ENCODE data around the gene RASIP1. TPM values are rescaled to one million over a fixed set of nuclear protein-coding genes. Genes with fewer than 3 reads are reported as not detected.

Gene RASIP1
- total RNA-seq, 2 donors from 2014 or later = 3.4 to 5.2 TPM

DNA sequence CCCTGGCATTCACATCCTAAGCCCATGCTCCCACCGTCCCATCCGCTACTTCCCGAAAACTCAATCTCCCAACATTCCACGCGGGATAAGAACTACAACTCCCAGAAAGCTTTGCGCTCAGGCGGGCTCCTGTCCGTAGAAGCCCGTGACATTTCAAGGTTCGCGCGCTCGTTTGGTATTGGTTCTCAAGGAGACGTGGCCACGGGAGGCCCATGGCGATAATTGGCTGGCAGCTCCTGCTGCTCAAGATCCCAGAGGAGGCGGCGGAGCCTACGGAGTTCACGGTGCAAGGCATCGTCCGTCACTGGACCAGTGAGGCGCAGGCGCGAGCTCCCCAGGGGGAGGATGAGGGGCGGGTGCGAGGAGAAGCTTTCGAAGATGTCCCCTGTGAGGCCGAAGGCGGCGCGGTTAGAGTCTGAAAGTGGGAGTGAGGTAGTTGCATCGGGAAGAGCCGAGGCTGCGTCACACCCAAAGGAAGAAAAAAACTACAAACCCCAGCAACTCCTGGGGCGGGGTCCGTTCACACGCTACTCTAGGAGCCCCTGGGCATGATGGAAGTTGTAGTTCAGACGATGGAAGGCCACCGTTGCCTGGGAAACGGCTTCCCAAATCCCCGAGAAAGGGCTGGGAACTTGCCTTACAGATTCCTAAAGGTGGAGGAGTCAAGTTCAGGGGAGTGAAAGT lies 19.7 kb downstream of the RASIP1 start:
- Histone ChIP-seq H3K9ac (ENCODE audit: extremely low read depth, low read length, poor library complexity, severe bottlenecking) (peak overlapping the region; percentile 57), H3K36me3 (ENCODE audit: control insufficient read depth, insufficient read depth, low read length) (no peaks in the 10 kb centered on the region), H3K27me3 (ENCODE audit: control insufficient read depth, insufficient read depth, low read length, poor library complexity, severe bottlenecking) (no peaks in the 10 kb centered on the region), H3K9me3 (ENCODE audit: control insufficient read depth, low read length) (no peaks in the 10 kb centered on the region), H3K4me3 (ENCODE audit: low read length) (peak overlapping the region; percentile 88), H3K4me1 (ENCODE audit: control insufficient read depth, insufficient read depth, low read length) (no peaks in the 10 kb centered on the region), H3K27ac (ENCODE audit: low read depth, low read length) (peak overlapping the region; percentile 81)
- peak overlapping the region; percentile 91 for H3K4me3 Mint-ChIP-seq
- H3K9me3 Mint-ChIP-seq = no peaks in the 10 kb centered on the region
- peak overlapping the region; percentile 99 for H3K27ac Mint-ChIP-seq
- TF ChIP-seq, protein P1, sequence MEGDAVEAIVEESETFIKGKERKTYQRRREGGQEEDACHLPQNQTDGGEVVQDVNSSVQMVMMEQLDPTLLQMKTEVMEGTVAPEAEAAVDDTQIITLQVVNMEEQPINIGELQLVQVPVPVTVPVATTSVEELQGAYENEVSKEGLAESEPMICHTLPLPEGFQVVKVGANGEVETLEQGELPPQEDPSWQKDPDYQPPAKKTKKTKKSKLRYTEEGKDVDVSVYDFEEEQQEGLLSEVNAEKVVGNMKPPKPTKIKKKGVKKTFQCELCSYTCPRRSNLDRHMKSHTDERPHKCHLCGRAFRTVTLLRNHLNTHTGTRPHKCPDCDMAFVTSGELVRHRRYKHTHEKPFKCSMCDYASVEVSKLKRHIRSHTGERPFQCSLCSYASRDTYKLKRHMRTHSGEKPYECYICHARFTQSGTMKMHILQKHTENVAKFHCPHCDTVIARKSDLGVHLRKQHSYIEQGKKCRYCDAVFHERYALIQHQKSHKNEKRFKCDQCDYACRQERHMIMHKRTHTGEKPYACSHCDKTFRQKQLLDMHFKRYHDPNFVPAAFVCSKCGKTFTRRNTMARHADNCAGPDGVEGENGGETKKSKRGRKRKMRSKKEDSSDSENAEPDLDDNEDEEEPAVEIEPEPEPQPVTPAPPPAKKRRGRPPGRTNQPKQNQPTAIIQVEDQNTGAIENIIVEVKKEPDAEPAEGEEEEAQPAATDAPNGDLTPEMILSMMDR (conservative IDR thresholded peaks at IDR 0.05) = no peak
- DNase-seq = peak; percentile 100
- 0 to 1% methylated on average over 24 to 42 of the region's 42 CpGs for WGBS, 2 experiments (ENCODE audit: insufficient coverage in 1 of 2, insufficient read length in 1 of 2)
- H3K36me3 Mint-ChIP-seq (ENCODE audit: low read depth) = no peaks in the 10 kb centered on the region
- no peaks in the 10 kb centered on the region for H3K27me3 Mint-ChIP-seq (ENCODE audit: insufficient read depth)
- H3K4me1 Mint-ChIP-seq = peaks cover 16% of the 10 kb centered on the region

DNA sequence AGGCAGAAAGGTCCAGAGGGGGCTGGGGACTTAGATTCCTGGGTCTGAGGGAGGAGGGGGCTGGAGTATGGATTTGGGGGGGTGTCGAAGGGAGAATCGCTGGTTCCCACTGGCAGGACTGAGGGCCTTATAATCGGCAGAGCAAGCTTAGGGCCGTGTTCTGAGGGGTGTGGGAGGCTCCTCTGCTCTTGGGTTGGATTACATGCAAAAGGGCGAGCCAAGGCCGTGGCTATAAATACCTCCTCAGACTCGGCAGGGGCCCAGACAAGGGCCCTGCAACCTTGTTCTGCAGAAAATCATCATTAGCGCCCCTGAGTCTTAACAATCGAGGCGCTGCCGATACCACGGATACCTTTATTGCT lies 20.2 kb downstream of the RASIP1 start:
- H3K27me3 ChIP-seq (ENCODE audit: control insufficient read depth, insufficient read depth, low read length, poor library complexity, severe bottlenecking) = no peaks in the 10 kb centered on the region
- TF ChIP-seq, protein P1 (conservative IDR thresholded peaks at IDR 0.05) = no peak
- Mint-ChIP-seq H3K9me3 (no peaks in the 10 kb centered on the region), H3K27me3 (ENCODE audit: insufficient read depth) (no peaks in the 10 kb centered on the region), H3K4me1 (peaks cover 16% of the 10 kb centered on the region), H3K27ac (no peak overlapping the region), H3K36me3 (ENCODE audit: low read depth) (no peaks in the 10 kb centered on the region), H3K4me3 (peak overlapping the region; percentile 91)
- no peak overlapping the region for H3K27ac ChIP-seq (ENCODE audit: low read depth, low read length)
- WGBS, 2 experiments (ENCODE audit: insufficient coverage in 1 of 2, insufficient read length in 1 of 2) = 34 to 39% methylated on average over 10 to 12 of the region's 12 CpGs
- no peaks in the 10 kb centered on the region for H3K36me3 ChIP-seq (ENCODE audit: control insufficient read depth, insufficient read depth, low read length)
- no peak for DNase-seq
- H3K4me3 ChIP-seq (ENCODE audit: low read length) = peak overlapping the region; percentile 88
- no peak overlapping the region for H3K9ac ChIP-seq (ENCODE audit: extremely low read depth, low read length, poor library complexity, severe bottlenecking)
- no peaks in the 10 kb centered on the region for H3K9me3 ChIP-seq (ENCODE audit: control insufficient read depth, low read length)
- no peaks in the 10 kb centered on the region for H3K4me1 ChIP-seq (ENCODE audit: control insufficient read depth, insufficient read depth, low read length)

DNA sequence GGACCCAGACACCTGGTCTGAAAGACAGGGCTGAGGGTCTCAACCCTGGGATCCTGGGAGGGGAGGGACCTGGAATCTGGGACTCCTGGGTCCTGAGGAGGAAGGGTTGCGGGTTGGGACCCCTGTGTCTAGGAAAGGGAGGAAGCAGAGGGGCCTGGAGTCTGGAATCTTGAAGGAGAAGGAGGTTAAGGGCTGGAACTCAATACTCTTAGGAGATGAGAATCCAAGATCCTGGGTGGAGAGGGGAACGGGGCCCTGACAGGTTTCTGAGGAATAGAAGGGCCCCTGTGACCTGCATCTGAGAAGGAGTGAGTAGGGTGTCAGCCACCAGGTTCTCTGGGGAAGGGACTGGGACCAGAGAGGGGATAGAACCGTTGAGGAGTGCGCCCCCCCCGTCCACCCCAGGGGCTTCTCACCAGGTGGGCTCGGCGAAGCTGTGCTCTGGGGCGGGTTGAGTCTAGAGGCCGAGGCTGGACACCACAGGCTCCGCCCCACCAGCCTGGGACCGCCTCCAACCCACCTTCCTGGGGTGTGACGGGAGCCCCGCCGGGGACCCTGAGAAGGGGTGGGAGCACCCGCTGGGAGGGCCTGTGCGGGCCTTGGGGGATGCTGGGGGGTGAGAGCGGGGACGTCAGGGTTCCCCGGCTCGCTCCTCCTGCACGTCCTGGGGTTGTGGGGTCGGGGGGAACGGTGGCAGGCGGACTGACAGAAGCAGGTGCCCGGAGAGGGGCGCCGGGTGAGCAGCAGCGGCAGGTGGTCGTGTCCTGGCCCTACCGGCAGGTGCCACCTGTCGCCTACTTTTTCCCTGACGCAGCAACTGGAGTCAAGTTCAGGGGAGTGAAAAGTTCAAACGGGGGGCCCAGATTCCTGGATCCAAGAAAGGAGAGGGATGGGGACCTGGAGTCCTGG lies 20.9 kb downstream of the RASIP1 start, which contains the start of gene MAMSTR:
Gene MAMSTR, minus strand, starts transcription at position 463 of the 909 bp plus-strand sequence. CDS start 694 bp downstream, outside the sequence.
- H3K36me3 ChIP-seq (ENCODE audit: control insufficient read depth, insufficient read depth, low read length) = no peaks in the 10 kb centered on the region
- no peaks in the 10 kb centered on the region for H3K27me3 ChIP-seq (ENCODE audit: control insufficient read depth, insufficient read depth, low read length, poor library complexity, severe bottlenecking)
- H3K4me1 ChIP-seq (ENCODE audit: control insufficient read depth, insufficient read depth, low read length) = no peaks in the 10 kb centered on the region
- H3K4me3 Mint-ChIP-seq = peak within 1 kb of the TSS; percentile 91
- H3K9ac ChIP-seq (ENCODE audit: extremely low read depth, low read length, poor library complexity, severe bottlenecking) = no peak within 1 kb of the TSS
- H3K4me1 Mint-ChIP-seq = peaks cover 20% of the 10 kb centered on the region
- 91 to 93% methylated on average over 25 to 33 of the region's 33 CpGs for WGBS, 2 experiments (ENCODE audit: insufficient coverage in 1 of 2, insufficient read length in 1 of 2)
- DNase-seq = no peak
- peak within 1 kb of the TSS; percentile 57 for H3K27ac Mint-ChIP-seq
- no peaks in the 10 kb centered on the region for H3K27me3 Mint-ChIP-seq (ENCODE audit: insufficient read depth)
- H3K9me3 Mint-ChIP-seq = no peaks in the 10 kb centered on the region
- TF ChIP-seq, protein P1 (conservative IDR thresholded peaks at IDR 0.05) = peak; percentile 11
- peak within 1 kb of the TSS; percentile 88 for H3K4me3 ChIP-seq (ENCODE audit: low read length)
- H3K27ac ChIP-seq (ENCODE audit: low read depth, low read length) = peak within 1 kb of the TSS; percentile 44
- H3K9me3 ChIP-seq (ENCODE audit: control insufficient read depth, low read length) = no peaks in the 10 kb centered on the region
- no peaks in the 10 kb centered on the region for H3K36me3 Mint-ChIP-seq (ENCODE audit: low read depth)
